K562 (cell line): Measurements from ENCODE around the gene THUMPD1. TPM values are rescaled to one million over a fixed set of nuclear protein-coding genes. Genes with fewer than 3 reads are reported as not detected.
A peak's percentile ranks its signal among the peaks of the same experiment; 100 is the strongest.

ENCODE experiments used
- ARID3B ChIP-seq: fragments of 250-450 bp; sonication (Bioruptor Pico); IDR thresholded peaks from 2 replicates; pipeline ENCODE4 v1.4.0; 2020; ENCODE audit warnings: borderline replicate concordance
- BCLAF1 ChIP-seq, 2 experiments: fragments of 450-650 bp in 1 of 2; IDR thresholded peaks; 2 replicates each; pipeline ENCODE4 v1.6.1; 2011 to 2017; ENCODE audit warnings: low read depth in 2 of 2, antibody characterized with exemption in 1 of 2, borderline replicate concordance in 1 of 2, low read length in 1 of 2, mild to moderate bottlenecking in 1 of 2, mixed read lengths in 1 of 2; ENCODE audit not compliant: control insufficient read depth in 1 of 2
- CAMTA2 ChIP-seq: fragments of 250-450 bp; sonication (Bioruptor Pico); conservative IDR thresholded peaks from 2 replicates; pipeline ENCODE4 v1.5.1; 2022
- CC2D1A ChIP-seq: fragments of 450-650 bp; IDR thresholded peaks from 2 replicates; pipeline ENCODE4 v1.6.1; 2017; ENCODE audit warnings: mild to moderate bottlenecking
- CCNT2 ChIP-seq: IDR thresholded peaks from 2 replicates; pipeline ENCODE4 v1.6.1; 2011; ENCODE audit warnings: borderline replicate concordance, low read depth, mild to moderate bottlenecking, moderate library complexity, mixed read lengths, low read length; ENCODE audit not compliant: insufficient read length; ENCODE audit errors: extremely low read depth
- DPF2 ChIP-seq: fragments of 450-650 bp; IDR thresholded peaks from 2 replicates; pipeline ENCODE4 v1.6.1; 2016
- ELK3 ChIP-seq: fragments of 450-650 bp; formaldehyde crosslinking; IDR thresholded peaks from 2 replicates; pipeline ENCODE4 v1.4.0; 2020; ENCODE audit warnings: mild to moderate bottlenecking
- ESRRA ChIP-seq: fragments of 450-650 bp; IDR thresholded peaks from 2 replicates; pipeline ENCODE4 v1.6.1; 2014; ENCODE audit warnings: low read depth, mild to moderate bottlenecking, moderate library complexity, borderline replicate concordance
- ETV5 ChIP-seq: sonication (generic); formaldehyde crosslinking; IDR thresholded peaks from 2 replicates; pipeline ENCODE4 v1.4.0; 2020; ENCODE audit warnings: low read depth, mild to moderate bottlenecking, missing genetic modification reagents
- FOXM1 ChIP-seq, 2 experiments: fragments of 450-650 bp in 1 of 2; sonication (generic) in 1 of 2; formaldehyde crosslinking in 1 of 2; IDR thresholded peaks; 2 replicates each; pipeline versions ENCODE4 v1.6.1 to v1.9.0; 2017 to 2022; ENCODE audit warnings: low read depth in 2 of 2, mild to moderate bottlenecking in 2 of 2, missing genetic modification reagents in 1 of 2, moderate library complexity in 1 of 2
- HNRNPLL ChIP-seq: fragments of 200-400 bp; formaldehyde crosslinking; IDR thresholded peaks from 2 replicates; pipeline ENCODE4 v1.6.1; 2017; ENCODE audit warnings: low read length, low read depth, mild to moderate bottlenecking; ENCODE audit not compliant: poor library complexity, severe bottlenecking
- NEUROD1 ChIP-seq: fragments of 150-350 bp; IDR thresholded peaks from 2 replicates; pipeline ENCODE4 v1.6.1; 2014; ENCODE audit warnings: borderline replicate concordance, low read length, low read depth; ENCODE audit not compliant: partially characterized antibody
- NR2C2 ChIP-seq, 2 experiments: fragments of 200-800 bp in 1 of 2; sonication (Bioruptor generic) in 1 of 2; sonication (generic) in 1 of 2; formaldehyde crosslinking in 1 of 2; IDR thresholded peaks; 2 replicates each; pipeline versions ENCODE4 v1.6.1 to v1.8.0; 2016 to 2022; ENCODE audit warnings: mild to moderate bottlenecking in 1 of 2, missing compliant biosample characterization in 1 of 2, missing genetic modification characterization in 1 of 2, missing genetic modification reagents in 1 of 2
- POLR2A ChIP-seq: fragments of 450-650 bp; conservative IDR thresholded peaks from 2 replicates; pipeline ENCODE4 v1.6.1; 2016
- POLR2AphosphoS2 ChIP-seq: IDR thresholded peaks from 2 replicates; pipeline ENCODE4 v1.6.1; 2012; ENCODE audit warnings: low read length, improper control_type of control experiment
- POLR2AphosphoS5 ChIP-seq: IDR thresholded peaks from 2 replicates; pipeline ENCODE4 v1.6.1; 2011; ENCODE audit warnings: mild to moderate bottlenecking, low read depth, low read length, moderate library complexity; ENCODE audit not compliant: control insufficient read depth, insufficient read depth
- POU5F1 ChIP-seq: fragments of 150-350 bp; IDR thresholded peaks from 2 replicates; pipeline ENCODE4 v1.6.1; 2014; ENCODE audit warnings: borderline replicate concordance, low read length, low read depth, mild to moderate bottlenecking; ENCODE audit not compliant: partially characterized antibody
- SIN3B ChIP-seq: fragments of 450-650 bp; IDR thresholded peaks from 2 replicates; pipeline ENCODE4 v1.6.1; 2017; ENCODE audit warnings: low read depth, mild to moderate bottlenecking, moderate library complexity
- SMARCE1 ChIP-seq: fragments of 450-650 bp; IDR thresholded peaks from 2 replicates; pipeline ENCODE4 v1.7.1; 2016; ENCODE audit warnings: mild to moderate bottlenecking
- ZFX ChIP-seq: sonication (generic); formaldehyde crosslinking; IDR thresholded peaks from 2 replicates; pipeline ENCODE4 v1.8.0; 2022; ENCODE audit warnings: mild to moderate bottlenecking, missing genetic modification reagents, moderate library complexity
- ZNF668 ChIP-seq: fragments of 250-450 bp; sonication (Bioruptor Pico); IDR thresholded peaks from 2 replicates; pipeline ENCODE4 v1.8.0; 2022; ENCODE audit warnings: mild to moderate bottlenecking, inconsistent platforms
- polyA plus RNA-seq, 8 experiments: library from polyadenylated mRNA; depleted of rRNA in 4 of 8; stranded (reverse) in 5 of 8; unstranded in 3 of 8; fragments of >200 nt; fragmentation: Nextera tagmentation in 2 of 8; fragmentation: Illumina TruSeq in 1 of 8; extraction: Ambion mirVana in 2 of 8; extraction: Trizol in 1 of 8; gene quantifications; 2 replicates each; pipeline versions ENCODE4 v1.2.1 to v1.2.3, GENCODE V29; 2011 to 2014; ENCODE audit warnings: inconsistent platforms in 1 of 8, missing spikeins in 1 of 8
- total RNA-seq, 7 experiments: library from RNA; depleted of rRNA in 6 of 7; stranded (reverse); fragments of >200 nt in 6 of 7; fragmentation: Illumina TruSeq in 2 of 7; extraction: Trizol in 2 of 7; gene quantifications; 2 replicates each; pipeline versions ENCODE4 v1.2.1 to v1.2.3, GENCODE V29; 2011 to 2021; ENCODE audit warnings: low replicate concordance in 1 of 7

The THUMPD1 gene
- total and polyA plus RNA-seq, 9 of the 15 experiments (the other 6 are each of a cell fraction or from before 2014, with no cell fraction given) = 37.8 to 101 (median 56.8) TPM

- TF ChIP-seq POLR2AphosphoS2 (peak; percentile 90; the same call in 1 of the 2 replicates), SMARCE1 (0 out of 2 replicates have a peak, but pooled peaks have one; percentile 13), NR2C2 (CRISPR knock-in tag; IDR thresholded peaks at IDR 0.05) (peak; percentile 82), NR2C2 (tag; IDR thresholded peaks at IDR 0.05) (peak; percentile 69), POLR2AphosphoS5 (peak; percentile 78), ELK3 (CRISPR knock-in tag) (no peak), DPF2 (no peak), ARID3B (CRISPR knock-in tag) (no peak), ETV5 (CRISPR knock-in tag) (0 out of 2 replicates have a peak, but pooled peaks have one; percentile 55), HNRNPLL (peak; percentile 63), POLR2A (peak; percentile 90), SIN3B (peak; percentile 96), BCLAF1 (IDR thresholded peaks at IDR 0.05; ENCODE audit: borderline replicate concordance in 1 of 2, control insufficient read depth in 1 of 2, low read depth in 2 of 2, low read length in 1 of 2) (peak in 1 of 2 experiments; percentile 84; a peak in 1 of 4 replicates), ESRRA (peak; percentile 38; the same call in 1 of the 2 replicates), CC2D1A (peak; percentile 98), FOXM1 (IDR thresholded peaks at IDR 0.05; ENCODE audit: low read depth) (peak; percentile 91), FOXM1 (CRISPR knock-in tag; IDR thresholded peaks at IDR 0.05; ENCODE audit: low read depth) (no peak), CAMTA2 (CRISPR knock-in tag) (0 out of 2 replicates have a peak, but pooled peaks have one; percentile 41), NEUROD1 (peak; percentile 96), ZNF668 (peak; percentile 50; the same call in 1 of the 2 replicates), ZFX (CRISPR knock-in tag) (peak; percentile 78), CCNT2 (peak; percentile 42), POU5F1 (peak; percentile 15)
Measured at GRCh38 chr16:20741554-20742285, at the start of gene THUMPD1 (continued).
